Activated CD4-positive, alpha-beta memory T cell treated with anti-CD3 and anti-CD28 coated beads for 36 hours (primary cell): Measurements from ENCODE around the gene MET. TPM values are rescaled to one million over a fixed set of nuclear protein-coding genes. Genes with fewer than 3 reads are reported as not detected.
"Not testable (repeated sequence)": the region's sequence is repeated elsewhere in the genome, so short reads cannot be mapped to it uniquely, and the experiment has no call there.

ENCODE experiments used
- CTCF ChIA-PET: fragments of 350-600 bp; sonication (Branson Sonifier 250); formaldehyde crosslinking; loops from one replicate; lab custom pipeline; 2021; ENCODE audit warnings: antibody characterized with exemption, inconsistent platforms; lab: Charles Lee
- POLR2A ChIA-PET: fragments of 350-600 bp; sonication (Branson Sonifier 250); formaldehyde crosslinking; loops from one replicate; lab custom pipeline; 2021; ENCODE audit warnings: antibody characterized with exemption; lab: Charles Lee
- DNase-seq: peaks from one replicate; pipeline ENCODE4 v3.0.0-alpha.2; 2020
- H3K27ac Mint-ChIP-seq: one replicate; pipeline ENCODE4 v1.8.0; 2021; ENCODE audit warnings: mixed read lengths
- H3K27me3 Mint-ChIP-seq: one replicate; pipeline ENCODE4 v1.8.0; 2021; ENCODE audit warnings: mixed read lengths
- H3K36me3 Mint-ChIP-seq: one replicate; pipeline ENCODE4 v1.8.0; 2021; ENCODE audit warnings: mixed read lengths
- H3K4me1 Mint-ChIP-seq: one replicate; pipeline ENCODE4 v1.8.0; 2021; ENCODE audit warnings: low read depth, mixed read lengths
- H3K4me3 Mint-ChIP-seq: one replicate; pipeline ENCODE4 v1.8.0; 2021; ENCODE audit warnings: mild to moderate bottlenecking, mixed read lengths
- H3K9me3 Mint-ChIP-seq: one replicate; pipeline ENCODE4 v1.8.0; 2021; ENCODE audit warnings: mixed read lengths
- intact Hi-C: fragments of 100-400 bp; cut with micrococcal nuclease; formaldehyde crosslinking; loops from one replicate; pipeline ENCODE4 v1.15.1; 2023
- total RNA-seq, 2 experiments: library from RNA; stranded (reverse); gene quantifications; one replicate each; pipeline ENCODE4 v1.2.3, GENCODE V29; 2021

The MET gene
- total RNA-seq, 2 experiments from 2014 or later = 1.4 to 1.8 TPM

GRCh38 chr7:116643148-116643547 lies 28.8 kb upstream of the MET start:
- CTCF ChIA-PET, H3K4me3 Mint-ChIP-seq, intact Hi-C loops, H3K9me3 Mint-ChIP-seq, H3K4me1 Mint-ChIP-seq, DNase-seq, POLR2A ChIA-PET, H3K27ac Mint-ChIP-seq, H3K36me3 Mint-ChIP-seq: not testable (repeated sequence)
- H3K27me3 Mint-ChIP-seq = peaks cover 10% of the 10 kb centered on the region

GRCh38 chr7:116644628-116645027 lies 27.4 kb upstream of the MET start:
- no peak overlapping the region for H3K4me3 Mint-ChIP-seq
- no peak overlapping the region for H3K27ac Mint-ChIP-seq
- H3K36me3 Mint-ChIP-seq = no peaks in the 10 kb centered on the region
- H3K4me1 Mint-ChIP-seq = no peaks in the 10 kb centered on the region
- ChIA-PET CTCF (interaction anchor here (0.7 kb wide), 1 partner anchor 48 kb away, joined by 5 read pairs; no protein-coding TSS in a partner anchor), POLR2A (interaction anchor here (0.7 kb wide), 1 partner anchor 8 kb away, joined by 3 read pairs; no protein-coding TSS in a partner anchor)
- intact Hi-C loops = no loop called here
- H3K27me3 Mint-ChIP-seq = peaks cover 19% of the 10 kb centered on the region
- DNase-seq = no peak
- H3K9me3 Mint-ChIP-seq = no peaks in the 10 kb centered on the region

- no peaks in the 10 kb centered on the region for H3K9me3 Mint-ChIP-seq
- intact Hi-C loops = no loop called here
- H3K27me3 Mint-ChIP-seq = peaks cover 19% of the 10 kb centered on the region
- H3K4me3 Mint-ChIP-seq = no peak overlapping the region
- H3K27ac Mint-ChIP-seq = no peak overlapping the region
- no peaks in the 10 kb centered on the region for H3K4me1 Mint-ChIP-seq
- ChIA-PET POLR2A (no interaction called here), CTCF (no interaction called here)
- no peak for DNase-seq
- no peaks in the 10 kb centered on the region for H3K36me3 Mint-ChIP-seq
Observed at GRCh38 chr7:116647290-116647689, 24.7 kb upstream of the MET start.

- ChIA-PET CTCF (no interaction called here), POLR2A (no interaction called here)
- DNase-seq = no peak
- Mint-ChIP-seq H3K4me3 (no peak overlapping the region), H3K27me3 (peaks cover 18% of the 10 kb centered on the region), H3K4me1 (no peaks in the 10 kb centered on the region), H3K9me3 (no peaks in the 10 kb centered on the region), H3K36me3 (no peaks in the 10 kb centered on the region), H3K27ac (no peak overlapping the region)
- intact Hi-C loops = no loop called here
Observed at GRCh38 chr7:116647861-116648260, 24.1 kb upstream of the MET start.

GRCh38 chr7:116650436-116650835 lies 21.6 kb upstream of the MET start:
- Mint-ChIP-seq H3K4me1 (no peaks in the 10 kb centered on the region), H3K4me3 (no peak overlapping the region), H3K27ac (no peak overlapping the region), H3K27me3 (peaks cover 15% of the 10 kb centered on the region), H3K9me3 (no peaks in the 10 kb centered on the region), H3K36me3 (no peaks in the 10 kb centered on the region)
- intact Hi-C loops = no loop called here
- DNase-seq = no peak
- ChIA-PET CTCF (no interaction called here), POLR2A (no interaction called here)

- peaks cover 14% of the 10 kb centered on the region for H3K27me3 Mint-ChIP-seq
- POLR2A ChIA-PET = interaction anchor here (0.6 kb wide), 1 partner anchor 9 kb away, joined by 3 read pairs; no protein-coding TSS in a partner anchor
- intact Hi-C loops = no loop called here
- CTCF ChIA-PET = interaction anchor here (1.3 kb wide), 1 partner anchor 50 kb away, joined by 3 read pairs; no protein-coding TSS in a partner anchor
- no peak overlapping the region for H3K4me3 Mint-ChIP-seq
- no peak for DNase-seq
- no peaks in the 10 kb centered on the region for H3K9me3 Mint-ChIP-seq
- H3K4me1 Mint-ChIP-seq = no peaks in the 10 kb centered on the region
- no peak overlapping the region for H3K27ac Mint-ChIP-seq
- no peaks in the 10 kb centered on the region for H3K36me3 Mint-ChIP-seq
Observed at GRCh38 chr7:116652793-116653192, 19.2 kb upstream of the MET start.

GRCh38 chr7:116653204-116653603 lies 18.8 kb upstream of the MET start:
- no peak overlapping the region for H3K27ac Mint-ChIP-seq
- no peaks in the 10 kb centered on the region for H3K36me3 Mint-ChIP-seq
- H3K27me3 Mint-ChIP-seq = peaks cover 10% of the 10 kb centered on the region
- ChIA-PET POLR2A (interaction anchor here (0.6 kb wide), 1 partner anchor 9 kb away, joined by 3 read pairs; no protein-coding TSS in a partner anchor), CTCF (interaction anchor here (1.3 kb wide), 1 partner anchor 51 kb away, joined by 3 read pairs; no protein-coding TSS in a partner anchor)
- H3K4me3 Mint-ChIP-seq = no peak overlapping the region
- intact Hi-C loops = no loop called here
- H3K9me3 Mint-ChIP-seq = no peaks in the 10 kb centered on the region
- no peak for DNase-seq
- no peaks in the 10 kb centered on the region for H3K4me1 Mint-ChIP-seq

GRCh38 chr7:116653646-116654045 lies 18.4 kb upstream of the MET start:
- intact Hi-C loops = no loop called here
- POLR2A ChIA-PET = no interaction called here
- Mint-ChIP-seq H3K4me1 (no peaks in the 10 kb centered on the region), H3K4me3 (no peak overlapping the region), H3K9me3 (no peaks in the 10 kb centered on the region), H3K27ac (no peak overlapping the region), H3K27me3 (peaks cover 9% of the 10 kb centered on the region), H3K36me3 (no peaks in the 10 kb centered on the region)
- CTCF ChIA-PET = interaction anchor here (1.3 kb wide), 1 partner anchor 51 kb away, joined by 3 read pairs; no protein-coding TSS in a partner anchor
- no peak for DNase-seq

GRCh38 chr7:116659248-116659647 lies 12.7 kb upstream of the MET start:
- H3K27me3 Mint-ChIP-seq, DNase-seq, intact Hi-C loops, POLR2A ChIA-PET, H3K27ac Mint-ChIP-seq, H3K4me1 Mint-ChIP-seq, H3K36me3 Mint-ChIP-seq, H3K9me3 Mint-ChIP-seq, CTCF ChIA-PET, H3K4me3 Mint-ChIP-seq: not testable (repeated sequence)

- CTCF ChIA-PET = no interaction called here
- Mint-ChIP-seq H3K9me3 (no peaks in the 10 kb centered on the region), H3K4me3 (no peak overlapping the region), H3K27ac (no peak overlapping the region), H3K36me3 (no peaks in the 10 kb centered on the region), H3K4me1 (no peaks in the 10 kb centered on the region), H3K27me3 (peaks cover 15% of the 10 kb centered on the region)
- intact Hi-C loops = no loop called here
- POLR2A ChIA-PET = no interaction called here
- no peak for DNase-seq
Observed at GRCh38 chr7:116661865-116662264, 10.1 kb upstream of the MET start.

- H3K9me3 Mint-ChIP-seq = no peaks in the 10 kb centered on the region
- H3K36me3 Mint-ChIP-seq = no peaks in the 10 kb centered on the region
- no peaks in the 10 kb centered on the region for H3K4me1 Mint-ChIP-seq
- no peak overlapping the region for H3K4me3 Mint-ChIP-seq
- POLR2A ChIA-PET = no interaction called here
- no peak overlapping the region for H3K27ac Mint-ChIP-seq
- H3K27me3 Mint-ChIP-seq = peaks cover 25% of the 10 kb centered on the region
- intact Hi-C loops = no loop called here
- no peak for DNase-seq
- CTCF ChIA-PET = no interaction called here
Observed at GRCh38 chr7:116663744-116664143, 8.3 kb upstream of the MET start.

GRCh38 chr7:116665332-116665996 lies 6.5 kb upstream of the MET start:
- intact Hi-C loops = no loop called here
- H3K36me3 Mint-ChIP-seq = no peaks in the 10 kb centered on the region
- POLR2A ChIA-PET = no interaction called here
- no peaks in the 10 kb centered on the region for H3K4me1 Mint-ChIP-seq
- H3K9me3 Mint-ChIP-seq = no peaks in the 10 kb centered on the region
- H3K4me3 Mint-ChIP-seq = no peak overlapping the region
- no peak overlapping the region for H3K27ac Mint-ChIP-seq
- CTCF ChIA-PET = no interaction called here
- H3K27me3 Mint-ChIP-seq = peaks cover 32% of the 10 kb centered on the region
- no peak for DNase-seq

- Mint-ChIP-seq H3K36me3 (no peaks in the 10 kb centered on the region), H3K27me3 (peaks cover 57% of the 10 kb centered on the region), H3K4me1 (peaks cover 8% of the 10 kb centered on the region), H3K27ac (no peak overlapping the region), H3K4me3 (no peak overlapping the region), H3K9me3 (no peaks in the 10 kb centered on the region)
- ChIA-PET POLR2A (no interaction called here), CTCF (interaction anchor here (0.6 to 1.0 kb wide), 2 partner anchors 11 to 206 kb away, joined by 3 to 5 read pairs; no protein-coding TSS in a partner anchor)
- intact Hi-C loops = loop anchor here (5.0 kb wide), 1 partner anchor 77 kb away; no protein-coding TSS in a partner anchor
- no peak for DNase-seq
Observed at GRCh38 chr7:116669769-116670168, 2.2 kb upstream of the MET start.
